AG04449 (cell line): ENCODE data around the gene SLC8A2.

Source experiments
- CTCF ChIA-PET: fragments of 350-600 bp; formaldehyde crosslinking; extraction: SDS; loops from one replicate; lab custom pipeline; 2021; ENCODE audit warnings: antibody characterized with exemption; lab: Yijun Ruan, JAX
- POLR2A ChIA-PET: fragments of 400-600, 350-600 bp; formaldehyde crosslinking; extraction: SDS; loops from one replicate; lab custom pipeline; 2020; ENCODE audit warnings: antibody characterized with exemption, inconsistent platforms; lab: Yijun Ruan, JAX
- DNase-seq: peaks from one replicate; pipeline ENCODE4 v3.0.0-alpha.2; 2010; ENCODE audit warnings: low read depth, low spot score
- H3K4me3 ChIP-seq: 2 replicates; pipeline ENCODE4 v1.5.1; 2011; ENCODE audit warnings: low read depth, mild to moderate bottlenecking, control low read depth, low read length
- CTCF ChIP-seq: IDR thresholded peaks from one replicate; pipeline ENCODE4 v1.5.1; 2011; ENCODE audit warnings: mild to moderate bottlenecking, moderate library complexity, low read length, control low read depth, inconsistent platforms; ENCODE audit not compliant: insufficient read depth; ENCODE audit errors: missing control alignments

Gene SLC8A2

GRCh38 chr19:47471381-47471732 lies 336 bp downstream of the SLC8A2 start:
- ChIA-PET POLR2A (no interaction called here), CTCF (no interaction called here)
- no peak for TF ChIP-seq CTCF
- no peak for DNase-seq
- no peak overlapping the region for H3K4me3 ChIP-seq

- ChIA-PET POLR2A (no interaction called here), CTCF (no interaction called here)
- H3K4me3 ChIP-seq = no peak overlapping the region
- no peak for DNase-seq
- no peak for TF ChIP-seq CTCF
These were observed 1.1 kb downstream of the SLC8A2 start for GRCh38 chr19:47470447-47471195.

GRCh38 chr19:47469719-47470118 lies 2.0 kb downstream of the SLC8A2 start:
- no peak overlapping the region for H3K4me3 ChIP-seq
- ChIA-PET POLR2A (no interaction called here), CTCF (no interaction called here)
- TF ChIP-seq CTCF = no peak
- no peak for DNase-seq

- no peak for DNase-seq
- no peak overlapping the region for H3K4me3 ChIP-seq
- CTCF ChIA-PET = interaction anchor here (1.2 kb wide), 1 partner anchor 33 kb away, joined by 3 read pairs; no protein-coding TSS in a partner anchor
- POLR2A ChIA-PET = no interaction called here
- TF ChIP-seq CTCF = no peak
These were observed 2.4 kb downstream of the SLC8A2 start for GRCh38 chr19:47469363-47469700.

- no peak for TF ChIP-seq CTCF
- no peak for DNase-seq
- ChIA-PET CTCF (interaction anchor here (0.9 to 1.0 kb wide), 2 partner anchors 40 to 232 kb away, joined by 3 to 5 read pairs; no protein-coding TSS in a partner anchor), POLR2A (no interaction called here)
- no peak overlapping the region for H3K4me3 ChIP-seq
These were observed 3.8 kb downstream of the SLC8A2 start for GRCh38 chr19:47467914-47468313.

- ChIA-PET POLR2A (no interaction called here), CTCF (no interaction called here)
- no peak for TF ChIP-seq CTCF
- DNase-seq = no peak
- no peak overlapping the region for H3K4me3 ChIP-seq
These were observed 5.7 kb downstream of the SLC8A2 start for GRCh38 chr19:47465957-47466356.
